Measurements from ENCODE around the gene STAT4.
"Not testable (repeated sequence)": the region's sequence is repeated elsewhere in the genome, so short reads cannot be mapped to it uniquely, and the experiment has no call there.

STAT4 gene

GRCh38 chr2:190996947-190997346, 153.8 kb downstream of the STAT4 start:
- no peak overlapping the region for H3K4me3 ChIP-seq (ENCODE audit: low read depth, low read length)
- no peak for DNase-seq (ENCODE audit: low read depth)
- no peak for TF ChIP-seq CTCF (IDR thresholded peaks at IDR 0.05; ENCODE audit: insufficient read depth, low read depth, low read length, missing control alignments)

DNA sequence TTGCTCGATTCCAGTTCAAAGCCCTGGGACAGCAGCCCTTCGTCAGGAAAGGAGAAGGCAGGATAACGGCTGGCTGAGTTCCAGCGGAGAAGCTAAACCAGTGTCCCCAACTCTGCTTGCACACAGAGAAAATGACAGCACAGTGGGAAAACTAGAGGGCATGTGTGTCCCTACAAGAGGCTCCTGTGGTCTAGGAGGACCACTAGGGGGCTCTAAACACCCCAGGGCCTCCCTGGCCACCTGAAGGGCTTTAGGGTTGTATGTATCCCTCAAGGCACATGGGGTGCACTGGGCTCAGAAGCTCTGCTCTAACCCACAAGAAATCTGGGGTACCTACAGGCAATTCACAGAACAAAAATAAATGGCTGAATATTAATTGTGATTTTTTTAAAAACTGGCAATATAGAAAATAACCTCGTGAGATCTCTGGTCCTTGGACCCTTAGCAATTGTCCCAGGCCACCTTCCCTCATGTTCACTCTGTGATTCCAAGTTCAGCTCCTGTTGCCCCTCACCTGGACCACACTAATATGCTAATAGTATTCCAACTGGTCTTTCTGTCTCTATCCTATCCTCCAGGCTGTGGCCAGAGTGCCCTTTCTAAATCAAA, 154.4 kb downstream of the STAT4 start:
- H3K4me3 ChIP-seq (ENCODE audit: low read depth, low read length), result no peak overlapping the region
- peak; percentile 47 for DNase-seq (ENCODE audit: low read depth)
- peak; percentile 52 for TF ChIP-seq CTCF (IDR thresholded peaks at IDR 0.05; ENCODE audit: insufficient read depth, low read depth, low read length, missing control alignments)

GRCh38 chr2:190995315-190995714, 155.5 kb downstream of the STAT4 start:
- H3K4me3 ChIP-seq (ENCODE audit: low read depth, low read length); DNase-seq (ENCODE audit: low read depth): not testable (repeated sequence)

DNA sequence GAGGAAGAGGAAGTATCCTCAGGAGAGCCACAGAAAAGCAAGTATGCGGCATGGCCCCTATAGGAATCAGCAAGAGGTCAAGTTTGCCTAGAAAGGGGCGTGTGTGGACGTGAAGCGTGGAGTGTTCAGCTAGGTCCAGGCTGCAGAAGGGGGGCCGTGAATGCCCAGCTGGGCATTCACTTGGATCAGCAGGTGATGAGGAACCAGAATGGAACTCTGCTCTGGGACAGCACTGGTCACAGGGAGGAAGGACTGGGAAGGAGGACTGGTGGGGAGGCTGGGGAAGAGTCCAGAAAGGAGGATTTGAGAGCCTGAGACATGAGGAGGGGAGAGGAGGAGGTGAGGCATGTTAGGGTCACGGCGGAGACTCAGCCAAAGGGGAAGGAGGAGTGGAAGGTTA, 156.6 kb downstream of the STAT4 start:
- TF ChIP-seq CTCF (IDR thresholded peaks at IDR 0.05; ENCODE audit: insufficient read depth, low read depth, low read length, missing control alignments), result no peak
- H3K4me3 ChIP-seq (ENCODE audit: low read depth, low read length), result no peak overlapping the region
- no peak for DNase-seq (ENCODE audit: low read depth)

GRCh38 chr2:190993292-190993643, 157.5 kb downstream of the STAT4 start:
- TF ChIP-seq CTCF (IDR thresholded peaks at IDR 0.05; ENCODE audit: insufficient read depth, low read depth, low read length, missing control alignments), result no peak
- DNase-seq (ENCODE audit: low read depth), result no peak
- H3K4me3 ChIP-seq (ENCODE audit: low read depth, low read length), result no peak overlapping the region

DNA sequence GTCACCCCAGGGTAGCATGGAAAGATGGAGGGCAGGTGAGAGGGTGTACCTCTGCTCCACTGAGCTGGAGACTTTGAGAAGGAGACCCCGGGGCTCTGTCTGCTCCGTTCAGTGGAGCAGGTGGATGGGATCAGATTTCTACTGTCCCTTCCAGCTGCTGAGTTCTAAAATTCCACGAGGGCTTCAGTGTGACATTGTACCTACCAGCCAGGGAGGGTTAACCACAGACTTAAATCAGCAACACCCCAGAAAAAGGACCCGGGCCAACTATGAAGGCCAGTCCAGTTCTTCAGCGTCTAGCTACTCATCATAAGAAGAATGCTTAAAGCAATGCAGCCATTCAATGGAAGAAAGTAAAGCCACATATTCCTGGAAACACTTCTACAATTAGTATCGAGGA, 160.7 kb downstream of the STAT4 start:
- DNase-seq (ENCODE audit: low read depth), result no peak
- no peak overlapping the region for H3K4me3 ChIP-seq (ENCODE audit: low read depth, low read length)
- no peak for TF ChIP-seq CTCF (IDR thresholded peaks at IDR 0.05; ENCODE audit: insufficient read depth, low read depth, low read length, missing control alignments)

- no peak overlapping the region for H3K4me3 ChIP-seq (ENCODE audit: low read depth, low read length)
- DNase-seq (ENCODE audit: low read depth), result no peak
- no peak for TF ChIP-seq CTCF (IDR thresholded peaks at IDR 0.05; ENCODE audit: insufficient read depth, low read depth, low read length, missing control alignments)
These were observed 161.9 kb downstream of the STAT4 start for GRCh38 chr2:190988910-190989309.
